Left ventricle myocardium superior (tissue), 1 donor: ENCODE data around the gene TSHZ3. TPM values are rescaled to one million over a fixed set of nuclear protein-coding genes. Genes with fewer than 3 reads are reported as not detected.

ENCODE experiments used
- ATAC-seq: fragments of 200-7000 bp; cut with Tn5 transposase; one replicate; pipeline ENCODE4 v1.9.1; 2020; ENCODE audit warnings: mild to moderate bottlenecking, moderate library complexity
- DNase-seq: peaks from one replicate; pipeline ENCODE4 v3.0.0-alpha.2; 2020
- intact Hi-C: fragments of 100-400 bp; cut with micrococcal nuclease; formaldehyde crosslinking; loops from one replicate; pipeline ENCODE4 v1.11.0; 2022
- long read RNA-seq: library from polyadenylated mRNA; unstranded; transcript quantifications from one replicate; pipeline ENCODE4 v2.0.0, GENCODE V29; 2021
- total RNA-seq: library from RNA; stranded (reverse); fragmentation: NEBNext Ultra II Directional; extraction: Animal tissue kit (Norgen Biotek cat#: 25700); gene quantifications from one replicate; pipeline ENCODE4 v1.2.1, GENCODE V29; 2021
- donor health status: DM: no; HTN: yes; CAD: no; lungs with severe emphysema.

TSHZ3 gene
- 2.6 TPM for total RNA-seq
- long read RNA-seq, partial matches to known transcripts: 0 of 7 reads
- long read RNA-seq, other reads (novel, unspliced or antisense): 7 of 7 reads

DNA sequence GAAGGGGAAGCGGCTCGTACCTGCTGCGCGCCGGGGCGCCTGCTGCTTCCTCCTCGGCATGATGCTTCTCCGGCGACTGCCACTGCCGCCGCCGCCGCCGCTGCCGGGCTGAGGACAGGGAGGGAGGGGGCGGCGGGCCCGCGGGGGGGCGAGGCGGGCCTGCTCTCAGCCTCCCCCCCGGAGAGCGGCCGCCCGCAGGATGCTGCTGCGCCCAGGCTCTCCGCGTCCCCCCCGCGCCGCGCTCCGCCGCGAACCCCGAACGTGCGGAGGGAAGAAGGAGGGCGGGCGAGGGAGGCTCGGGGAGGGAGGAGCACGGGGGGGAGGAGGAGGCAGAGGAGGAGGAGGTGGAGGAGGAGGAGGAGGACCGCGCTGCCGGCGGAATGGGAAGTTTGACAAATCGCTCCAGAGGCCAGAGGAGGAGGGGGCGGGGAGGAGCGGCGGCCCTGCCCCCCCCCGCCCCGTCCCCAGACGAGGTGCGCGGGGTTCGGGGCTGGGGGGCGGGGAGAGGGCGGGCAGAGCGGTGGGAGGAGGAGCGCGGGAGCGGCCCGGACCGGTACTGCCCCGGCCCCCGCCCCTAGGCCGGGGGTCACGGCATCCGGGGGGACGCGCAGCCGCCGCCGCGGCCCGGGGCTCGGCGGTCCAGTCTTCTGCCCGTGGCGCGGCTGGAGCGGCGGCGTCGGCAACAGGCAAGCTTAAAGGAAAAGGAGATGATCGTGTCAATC lies at the start of gene TSHZ3:
Gene TSHZ3 (minus strand): TSS at position 277 of the 722 bp plus-strand sequence. CDS start 217 bp downstream, at position 60.
- DNase-seq (peak; percentile 86), ATAC-seq (peak; percentile 84)
- intact Hi-C loops: no loop called here

GRCh38 chr19:31397308-31397707 lies 48.1 kb upstream of the TSHZ3 start:
- DNase-seq (no peak), ATAC-seq (no peak)
- intact Hi-C loops: no loop called here

DNA sequence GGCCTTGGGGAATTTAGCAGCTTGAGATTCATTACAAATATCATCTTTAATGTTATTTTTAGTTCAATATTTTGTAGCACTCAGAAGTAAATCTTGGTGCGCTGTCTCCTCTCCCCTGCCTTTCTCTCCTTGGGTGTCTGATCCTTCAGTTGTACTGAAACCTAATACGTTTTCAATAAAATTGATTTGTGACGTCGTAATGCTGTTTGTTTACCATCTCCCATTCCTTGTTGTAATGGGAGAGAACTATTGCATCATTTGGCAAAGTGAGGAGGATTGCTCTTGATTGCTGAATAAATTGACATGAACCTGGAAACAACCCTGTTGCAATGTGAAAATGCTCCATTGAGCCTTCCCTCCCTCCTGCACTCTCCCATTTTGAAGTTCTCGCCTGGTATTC lies 43.2 kb upstream of the TSHZ3 start:
- DNase-seq (no peak), ATAC-seq (no peak)
- intact Hi-C loops: no loop called here

DNA sequence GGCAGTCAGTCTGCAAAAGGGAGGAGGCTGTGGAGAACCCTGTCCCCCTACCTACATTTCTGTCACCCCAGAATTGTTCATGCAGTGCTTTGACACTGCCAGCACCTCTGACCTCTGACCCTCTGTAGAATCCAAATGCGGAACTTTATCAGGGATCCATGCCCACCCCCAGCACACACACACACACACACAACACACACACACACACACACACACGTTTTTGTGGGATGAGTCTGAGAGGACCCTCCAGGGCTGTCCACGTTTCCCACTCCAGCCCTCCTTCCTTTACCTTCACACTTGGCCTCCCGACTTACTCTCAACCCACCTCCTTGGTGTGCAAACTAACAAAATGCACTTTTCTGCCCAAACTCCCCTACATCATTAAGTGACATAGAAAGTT lies 42.3 kb upstream of the TSHZ3 start:
- DNase-seq (no peak), ATAC-seq (no peak)
- intact Hi-C loops: no loop called here

- DNase-seq (no peak), ATAC-seq (no peak)
- intact Hi-C loops: no loop called here
These were observed 41.5 kb upstream of the TSHZ3 start for GRCh38 chr19:31390711-31391110.

DNA sequence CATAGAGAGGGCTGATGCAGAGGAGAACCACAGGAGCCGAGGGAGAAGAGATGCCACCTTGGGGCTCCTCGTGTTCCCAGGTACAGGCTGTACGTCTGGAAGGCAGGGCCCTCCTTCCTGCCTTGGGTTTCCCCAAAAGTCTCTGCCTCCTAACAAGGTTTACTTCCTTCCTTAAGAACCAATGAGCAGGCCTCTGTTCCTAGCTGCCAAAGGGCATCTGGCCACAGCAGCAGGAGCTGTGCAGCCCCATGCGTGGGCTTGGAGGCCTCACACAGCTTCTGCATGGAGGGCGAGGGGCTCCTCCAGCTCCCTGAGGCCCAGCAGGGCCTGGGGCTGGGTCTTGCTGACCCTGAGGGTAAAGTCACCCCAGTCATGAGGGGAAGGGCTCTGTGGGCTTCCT lies 40.6 kb upstream of the TSHZ3 start:
- intact Hi-C loops: no loop called here
- no peak for DNase-seq
- no peak for ATAC-seq

DNA sequence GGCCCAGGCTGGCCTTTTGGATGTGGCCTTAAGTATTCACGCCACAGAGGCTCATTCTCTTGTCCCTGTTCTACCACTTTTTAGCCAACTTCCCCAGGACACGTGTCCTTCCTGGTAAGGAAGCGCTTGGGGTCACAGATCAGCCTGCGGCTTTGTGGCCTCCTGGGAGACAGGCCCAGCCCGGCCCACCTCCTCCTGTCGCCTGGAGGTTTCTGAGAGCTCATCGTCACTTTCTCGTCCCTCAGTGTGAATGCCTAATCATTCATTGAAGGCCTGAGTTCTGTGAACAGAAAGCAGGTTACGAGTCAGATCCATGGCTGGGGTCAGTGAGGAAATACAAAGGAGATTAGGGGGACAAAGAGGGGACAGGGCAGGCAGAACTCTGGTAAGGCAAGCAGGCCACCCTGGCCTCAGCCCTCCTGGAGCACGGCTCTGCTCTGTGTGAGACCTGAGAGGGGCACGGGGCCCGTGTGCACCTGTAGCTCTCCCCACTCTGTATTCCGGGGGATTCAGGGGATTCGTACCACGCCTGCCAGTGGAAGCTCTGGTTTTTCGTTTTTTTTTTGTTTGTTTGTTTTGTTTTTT lies 38.6 kb upstream of the TSHZ3 start:
- DNase-seq (no peak), ATAC-seq (no peak)
- intact Hi-C loops: no loop called here

- ATAC-seq: no peak
- intact Hi-C loops: no loop called here
- DNase-seq: no peak
These were observed 37.6 kb upstream of the TSHZ3 start for GRCh38 chr19:31386806-31387205.

DNA sequence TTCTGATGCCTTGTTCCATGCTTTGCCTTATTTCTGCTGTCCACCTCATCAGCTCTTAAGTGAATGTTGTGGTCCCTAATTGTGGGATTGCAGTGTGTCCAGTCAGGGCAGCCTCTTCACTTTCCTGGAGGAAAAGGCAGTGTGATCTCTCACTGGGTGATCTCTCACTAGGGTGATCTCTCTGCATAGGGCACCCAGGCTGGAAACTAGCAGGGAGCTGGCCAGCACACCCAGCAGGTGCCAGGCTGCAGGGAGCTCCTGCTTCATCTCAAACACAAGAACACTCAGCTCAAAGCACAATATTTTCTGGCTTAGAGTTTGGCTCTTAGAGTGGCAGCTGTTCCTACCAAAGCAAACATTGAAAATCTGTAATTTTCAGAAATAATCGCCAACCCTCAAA lies 36.5 kb upstream of the TSHZ3 start:
- intact Hi-C loops: no loop called here
- DNase-seq (no peak), ATAC-seq (no peak)

DNA sequence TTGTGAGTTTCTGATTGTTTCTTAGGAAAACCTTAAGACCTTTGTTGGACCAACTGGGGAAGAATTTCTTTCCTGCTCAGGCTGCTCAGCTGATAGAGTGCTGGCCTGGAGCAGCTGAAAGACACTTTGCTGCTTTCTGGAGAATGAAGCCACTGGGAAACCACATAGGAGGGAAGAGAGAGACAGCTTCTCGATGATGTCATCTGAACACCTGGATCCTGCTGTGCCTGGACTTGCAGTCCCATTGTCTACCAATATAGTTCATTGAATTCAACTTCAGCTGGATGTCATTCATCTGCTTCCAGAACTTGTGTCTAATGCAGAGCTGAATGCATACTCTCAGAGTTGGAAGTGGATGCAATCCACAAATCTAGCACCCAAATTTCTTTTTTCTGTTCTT lies 34.3 kb upstream of the TSHZ3 start:
- ATAC-seq (no peak), DNase-seq (no peak)
- intact Hi-C loops: no loop called here

DNA sequence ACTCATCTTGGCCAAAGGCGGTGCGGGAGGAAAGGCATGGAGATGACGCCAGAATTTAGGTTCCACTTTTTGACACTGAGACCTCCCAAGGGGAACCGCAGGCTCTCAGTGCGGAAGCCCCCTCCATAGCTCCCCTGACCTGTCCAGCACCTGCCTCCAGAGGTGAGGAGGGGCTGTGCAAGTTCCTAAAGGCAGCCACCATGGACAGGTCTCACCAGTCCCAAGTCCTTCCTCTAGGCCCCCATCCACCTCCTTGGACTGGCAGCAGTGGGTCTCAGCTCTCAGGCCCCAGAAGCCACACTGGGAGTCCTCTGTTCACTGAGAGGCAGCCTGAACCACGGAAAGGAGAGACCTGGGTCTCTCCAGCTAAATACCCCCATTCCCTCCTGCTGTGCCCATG lies 31.6 kb upstream of the TSHZ3 start:
- no peak for DNase-seq
- no peak for ATAC-seq
- intact Hi-C loops: no loop called here

DNA sequence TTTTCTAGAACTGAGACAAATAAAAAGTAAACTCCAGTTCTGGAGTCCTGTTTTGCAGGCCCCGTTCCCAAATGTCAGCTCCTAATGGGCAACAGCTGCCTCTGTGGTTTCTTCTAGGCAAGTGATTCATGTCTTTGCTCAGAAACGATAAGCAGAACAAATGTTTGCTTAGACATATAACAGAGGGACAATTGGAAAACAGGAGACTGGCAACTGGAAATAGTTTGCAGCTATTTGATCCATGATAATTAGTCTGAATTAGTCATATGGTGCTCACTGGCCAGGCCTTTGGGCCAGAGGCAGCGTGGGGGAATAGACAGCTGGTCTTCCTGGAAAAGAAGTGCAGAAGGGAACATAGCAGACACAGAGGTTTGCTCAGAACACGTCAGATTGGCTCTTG lies 29.2 kb upstream of the TSHZ3 start:
- DNase-seq: peak; percentile 57
- peak; percentile 93 for ATAC-seq
- intact Hi-C loops: no loop called here

DNA sequence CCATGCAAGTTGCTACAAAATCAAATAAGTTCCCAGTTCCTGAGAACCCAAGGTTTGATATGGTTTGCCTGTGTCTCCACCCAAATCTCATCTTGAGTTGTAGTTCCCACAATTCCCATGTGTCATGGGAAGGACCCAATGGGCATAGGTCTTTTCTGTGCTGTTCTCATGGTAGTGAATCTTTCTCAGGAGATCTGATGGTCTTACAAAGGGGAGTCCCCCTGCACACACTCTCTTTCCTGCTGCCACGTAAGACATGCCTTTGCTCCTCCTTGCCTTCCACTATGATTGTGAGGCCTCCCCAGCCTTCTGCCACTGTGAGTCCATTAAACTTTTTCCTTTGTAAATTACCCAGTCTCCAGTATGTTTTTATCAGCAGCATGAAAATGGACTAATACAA lies 28.5 kb upstream of the TSHZ3 start:
- ATAC-seq: no peak
- intact Hi-C loops: no loop called here

GRCh38 chr19:31372246-31372781 lies 23.1 kb upstream of the TSHZ3 start:
- no peak for ATAC-seq
- intact Hi-C loops: no loop called here

More for the DNA sequence above, 28.5 kb upstream of the TSHZ3 start:
- DNase-seq: no peak

GRCh38 chr19:31370216-31370615 lies 21.0 kb upstream of the TSHZ3 start:
- intact Hi-C loops: no loop called here

More at GRCh38 chr19:31372246-31372781, 23.1 kb upstream of the TSHZ3 start:
- no peak for DNase-seq

DNA sequence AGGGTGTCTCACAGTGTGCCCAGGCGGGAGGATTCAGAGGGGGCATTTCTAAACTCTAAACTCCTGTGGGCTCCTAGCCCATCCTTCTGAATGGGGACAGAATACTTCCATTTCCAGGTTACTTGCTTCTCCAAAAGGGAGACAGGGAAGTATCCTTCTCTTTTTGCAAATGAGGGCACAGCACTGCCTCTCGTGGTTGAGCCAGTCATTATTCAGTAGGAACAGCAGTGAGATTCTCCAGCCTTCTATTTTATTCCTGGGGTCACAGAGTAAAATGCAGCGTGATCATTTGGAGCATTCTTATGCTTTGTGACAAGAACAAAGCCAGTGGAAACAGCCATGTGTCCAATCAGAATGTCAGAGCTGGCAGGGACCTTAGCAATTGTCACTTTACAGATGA lies 15.7 kb upstream of the TSHZ3 start:
- no peak for DNase-seq
- no peak for ATAC-seq
- intact Hi-C loops: no loop called here

More at GRCh38 chr19:31370216-31370615, 21.0 kb upstream of the TSHZ3 start:
- no peak for ATAC-seq
- no peak for DNase-seq

DNA sequence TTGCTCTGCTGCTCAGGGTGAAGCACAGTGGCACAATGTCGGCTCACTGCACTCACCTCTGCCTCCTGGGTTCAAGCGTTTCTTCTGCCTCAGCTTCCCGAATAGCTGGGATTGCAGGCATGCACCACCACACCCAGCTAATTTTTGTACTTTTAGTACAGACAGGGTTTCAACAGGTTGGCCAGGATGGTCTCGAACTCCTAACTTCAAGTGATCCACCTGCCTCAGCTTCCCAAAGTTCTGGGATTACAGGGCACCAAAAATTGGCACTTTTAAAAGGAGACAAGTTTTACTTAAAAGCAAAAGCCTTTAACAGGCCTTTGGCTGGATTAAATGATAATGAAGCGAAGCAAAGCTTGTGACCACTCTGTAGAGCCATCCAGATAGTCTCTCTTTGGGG lies 12.5 kb upstream of the TSHZ3 start:
- ATAC-seq: no peak
- no peak for DNase-seq
- intact Hi-C loops: no loop called here

DNA sequence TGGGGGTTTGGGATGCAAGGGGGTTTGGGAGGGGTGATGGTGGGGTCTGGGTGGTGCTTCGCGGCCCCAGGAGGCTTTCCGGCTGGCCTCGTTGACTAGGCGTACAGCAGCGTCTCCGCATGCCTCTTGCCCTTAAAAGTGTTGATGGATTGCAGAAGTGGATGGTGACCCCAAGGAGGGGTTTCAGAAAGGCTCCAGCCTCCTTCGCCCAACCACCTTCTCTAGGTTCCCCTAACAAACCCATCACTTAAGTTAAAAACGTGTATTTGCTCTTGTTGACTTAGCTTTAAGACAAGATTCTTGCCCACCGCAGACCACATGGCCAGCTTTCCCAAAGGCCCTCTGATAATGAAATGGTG lies 8.1 kb upstream of the TSHZ3 start:
- ATAC-seq (no peak), DNase-seq (no peak)
- intact Hi-C loops: no loop called here

DNA sequence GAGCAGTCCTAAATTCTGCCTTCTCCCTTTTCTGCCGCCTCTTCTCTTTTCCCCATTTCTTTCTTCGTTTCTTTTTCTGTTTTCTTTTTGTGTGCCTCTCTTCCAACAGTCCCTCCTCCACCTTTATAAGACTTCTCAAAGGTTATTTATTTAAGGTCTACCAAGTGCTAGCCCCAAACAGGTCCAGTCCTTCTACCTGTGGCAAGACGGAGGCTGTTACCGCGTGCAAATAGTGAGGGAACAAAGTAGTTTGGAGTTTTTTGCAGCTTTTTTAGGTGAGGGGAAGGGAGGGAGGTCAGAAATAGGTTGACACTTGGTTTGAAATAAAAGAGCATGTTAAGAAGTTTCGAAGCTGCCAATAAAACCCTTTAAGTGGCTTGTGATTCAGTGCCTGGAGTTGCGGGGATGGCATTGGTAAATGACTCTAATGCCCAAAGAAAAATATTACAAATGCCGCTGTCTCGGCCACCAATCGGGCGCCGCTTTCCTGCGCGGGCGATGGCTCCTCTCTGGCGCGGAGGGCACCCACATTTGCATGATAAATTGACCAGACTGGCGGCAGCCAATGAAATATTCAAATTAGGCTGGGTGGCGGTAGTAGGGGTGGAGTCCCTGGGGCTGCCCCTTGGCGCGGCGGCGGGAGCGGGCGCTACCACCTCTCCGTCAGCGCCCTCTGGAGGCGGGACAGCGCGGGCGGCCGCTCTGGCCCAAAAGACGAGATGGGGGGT lies 7.5 kb upstream of the TSHZ3 start:
- ATAC-seq: peak; percentile 58
- intact Hi-C loops: no loop called here
- peak; percentile 67 for DNase-seq

GRCh38 chr19:31355665-31356289 lies 6.5 kb upstream of the TSHZ3 start:
- ATAC-seq (no peak), DNase-seq (no peak)
- intact Hi-C loops: no loop called here
